ENCODE data around the gene SERAC1.
"Not testable (repeated sequence)": the region's sequence is repeated elsewhere in the genome, so short reads cannot be mapped to it uniquely, and the experiment has no call there.

GRCh38 chr6:158152025-158152424, 16.0 kb downstream of the SERAC1 start:
- not testable (repeated sequence) for TF ChIP-seq CTCF (IDR thresholded peaks at IDR 0.05; ENCODE audit: insufficient read depth, low read depth, low read length); EZH2 (IDR thresholded peaks at IDR 0.05; ENCODE audit: insufficient read depth, low read length)

Data from astrocyte (in vitro differentiated cells and primary cell).